Stimulated activated CD4-positive, alpha-beta T cell treated with anti-CD3 and anti-CD28 coated beads, Interleukin-2, amount 100 ng/mL, for 24 hours (primary cell): ENCODE results near the gene APOBEC3G.

ENCODE experiments used
- DNase-seq, 2 donors: peaks; one replicate each; pipeline ENCODE4 v3.0.0-alpha.2; 2020

Gene APOBEC3G

GRCh38 chr22:39125622-39126021 lies 48.5 kb downstream of the APOBEC3G start:
- DNase-seq: no peak

DNA sequence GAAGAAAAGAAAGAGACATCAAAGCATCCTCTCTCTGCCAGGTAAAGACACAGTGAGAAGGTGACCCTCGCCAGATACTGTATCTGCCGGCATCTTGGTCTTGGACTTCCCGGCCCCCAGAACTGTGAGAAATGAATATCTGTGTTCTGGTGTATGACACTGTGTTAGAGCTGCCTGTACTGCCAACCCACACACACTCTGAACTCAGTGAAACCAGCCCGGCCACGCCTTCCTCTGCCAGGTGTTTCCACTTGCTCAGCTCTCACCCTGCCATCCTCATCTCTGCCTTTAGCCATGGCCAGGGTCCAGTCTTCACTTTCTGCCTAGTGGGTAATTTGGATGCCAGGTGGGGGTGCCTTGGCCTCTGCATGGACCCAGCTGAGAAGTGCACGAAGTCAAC lies 51.4 kb downstream of the APOBEC3G start:
- no peak for DNase-seq

DNA sequence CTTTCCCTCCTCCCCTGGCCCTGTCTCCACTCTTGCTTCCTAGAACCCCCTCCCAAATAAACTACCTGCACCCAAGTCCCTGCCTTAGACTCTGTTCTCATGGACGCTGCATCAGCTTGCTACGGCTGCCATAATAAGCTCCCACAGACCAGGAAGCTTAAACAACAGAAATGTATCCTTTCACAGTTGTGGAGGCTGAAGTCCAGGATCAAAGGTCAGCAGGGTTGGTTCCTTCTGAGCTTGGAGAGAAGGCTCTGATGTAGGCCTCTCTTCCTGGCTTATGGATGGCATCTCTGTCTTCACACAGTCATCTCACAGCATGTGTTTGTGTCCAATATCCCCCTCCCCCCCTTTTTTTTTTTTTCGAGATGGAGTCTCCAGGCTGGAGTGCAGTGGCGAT lies 52.0 kb downstream of the APOBEC3G start:
- no peak for DNase-seq

- no peak for DNase-seq
These were observed 52.7 kb downstream of the APOBEC3G start for GRCh38 chr22:39129746-39130145.

GRCh38 chr22:39130152-39130704 lies 53.2 kb downstream of the APOBEC3G start:
- no peak for DNase-seq

GRCh38 chr22:39130892-39131855 lies 54.1 kb downstream of the APOBEC3G start:
- no peak for DNase-seq

GRCh38 chr22:39132281-39132680 lies 55.2 kb downstream of the APOBEC3G start:
- DNase-seq: no peak

- no peak for DNase-seq
These were observed 55.9 kb downstream of the APOBEC3G start for GRCh38 chr22:39132871-39133524.

- no peak for DNase-seq
These were observed 56.8 kb downstream of the APOBEC3G start for GRCh38 chr22:39133871-39134270.

- DNase-seq: no peak
These were observed 57.5 kb downstream of the APOBEC3G start for GRCh38 chr22:39134366-39135091.

DNA sequence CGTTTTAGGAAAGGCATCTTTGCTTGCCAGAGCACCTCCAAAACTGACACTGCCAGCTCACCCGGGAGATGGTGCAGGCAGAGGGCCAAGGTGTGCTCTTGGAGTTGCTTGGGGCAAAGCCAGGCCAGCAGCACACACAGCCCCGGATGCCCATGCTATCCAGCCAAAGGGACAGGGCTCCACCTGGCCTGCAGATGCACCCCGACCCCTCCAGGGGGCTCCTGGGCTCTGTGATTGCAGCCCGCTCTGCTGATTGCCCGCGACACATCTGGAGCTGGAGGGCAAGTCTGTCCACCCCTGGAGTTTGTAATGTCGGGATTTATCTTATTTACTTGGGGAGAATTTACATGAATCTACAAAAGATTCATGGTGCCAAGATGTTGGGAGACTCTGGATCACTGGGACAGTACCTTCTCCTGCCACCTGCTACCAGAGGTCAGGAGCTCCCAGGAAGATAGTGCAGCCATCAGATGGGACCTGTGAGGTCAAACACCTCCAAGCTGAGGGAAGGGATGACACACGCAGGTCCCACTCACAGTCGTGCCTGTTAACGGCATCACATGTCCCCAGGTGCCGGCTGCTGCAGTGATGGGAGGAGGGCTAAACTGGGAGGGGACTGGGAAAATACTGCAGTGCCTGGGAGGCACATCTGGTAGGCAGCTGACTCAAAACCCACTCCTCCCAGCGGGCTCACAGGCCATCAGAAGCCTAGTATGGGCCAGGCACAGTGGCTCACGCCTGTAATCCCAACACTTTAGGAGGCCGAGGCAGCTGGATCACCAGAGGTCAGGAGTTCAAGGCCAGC lies 58.2 kb downstream of the APOBEC3G start:
- peak; percentile 54 to 57 for DNase-seq

- no peak for DNase-seq
These were observed 59.2 kb downstream of the APOBEC3G start for GRCh38 chr22:39136317-39136716.
